CD4-positive, alpha-beta memory T cell (primary cell): ENCODE results near the gene USP6NL. TPM values are rescaled to one million over a fixed set of nuclear protein-coding genes. Genes with fewer than 3 reads are reported as not detected.

ENCODE experiments used
- CTCF ChIA-PET: fragments of 350-600 bp; sonication (Branson Sonifier 250); formaldehyde crosslinking; loops from one replicate; lab custom pipeline; 2021; ENCODE audit warnings: inconsistent platforms; ENCODE audit not compliant: partially characterized antibody; lab: Charles Lee
- POLR2A ChIA-PET: fragments of 350-600 bp; sonication (Branson Sonifier 250); formaldehyde crosslinking; loops from one replicate; lab custom pipeline; 2021; ENCODE audit not compliant: partially characterized antibody; lab: Charles Lee
- DNase-seq, 5 donors: peaks; one replicate each; pipeline versions ENCODE4 v3.0.0 to v3.0.0-alpha.2; 2020 to 2022; ENCODE audit warnings: mixed read lengths in 1 of 5
- H3K27ac ChIP-seq: one replicate; pipeline ENCODE4 v1.7.0; 2013; ENCODE audit warnings: low read depth, low read length
- H3K27me3 ChIP-seq: 2 replicates; pipeline ENCODE4 v1.7.0; 2013; ENCODE audit warnings: mild to moderate bottlenecking, low read length, moderate library complexity; ENCODE audit not compliant: insufficient read depth
- H3K36me3 ChIP-seq: 2 replicates; pipeline ENCODE4 v1.7.0; 2013; ENCODE audit warnings: mild to moderate bottlenecking, low read length, moderate library complexity; ENCODE audit not compliant: insufficient read depth
- H3K4me1 ChIP-seq: 2 replicates; pipeline ENCODE4 v1.7.0; 2013; ENCODE audit warnings: mild to moderate bottlenecking, low read length, moderate library complexity; ENCODE audit not compliant: insufficient read depth
- H3K4me3 ChIP-seq, 2 donors: one replicate each; pipeline ENCODE4 v1.7.0; 2013; ENCODE audit warnings: low read length in 2 of 2, mild to moderate bottlenecking in 1 of 2
- H3K9me3 ChIP-seq, 2 donors: one replicate each; pipeline ENCODE4 v1.7.0; 2013; ENCODE audit warnings: low read length in 2 of 2, control low read depth in 1 of 2; ENCODE audit not compliant: control insufficient read depth in 1 of 2
- H3K27ac Mint-ChIP-seq, 7 donors: one replicate each; pipeline ENCODE4 v1.8.0; 2020 to 2021; ENCODE audit warnings: mixed read lengths in 7 of 7, mild to moderate bottlenecking in 6 of 7, inconsistent platforms in 3 of 7, moderate library complexity in 3 of 7
- H3K27me3 Mint-ChIP-seq, 2 donors: one replicate each; pipeline ENCODE4 v1.8.0; 2020 to 2021; ENCODE audit warnings: mixed read lengths in 2 of 2
- H3K36me3 Mint-ChIP-seq, 2 donors: one replicate each; pipeline ENCODE4 v1.8.0; 2020 to 2021; ENCODE audit warnings: mixed read lengths in 2 of 2, inconsistent platforms in 1 of 2, mild to moderate bottlenecking in 1 of 2
- H3K4me1 Mint-ChIP-seq, 4 donors: one replicate each; pipeline ENCODE4 v1.8.0; 2020 to 2021; ENCODE audit warnings: mixed read lengths in 4 of 4, mild to moderate bottlenecking in 1 of 4
- H3K4me3 Mint-ChIP-seq, 8 donors: one replicate each; pipeline ENCODE4 v1.8.0; 2020 to 2021; ENCODE audit warnings: mixed read lengths in 8 of 8, mild to moderate bottlenecking in 7 of 8, moderate library complexity in 6 of 8, inconsistent platforms in 3 of 8
- H3K9me3 Mint-ChIP-seq, 8 donors: one replicate each; pipeline ENCODE4 v1.8.0; 2020 to 2021; ENCODE audit warnings: mixed read lengths in 8 of 8, mild to moderate bottlenecking in 5 of 8, inconsistent platforms in 3 of 8, moderate library complexity in 1 of 8
- intact Hi-C: fragments of 100-400 bp; cut with micrococcal nuclease; formaldehyde crosslinking; loops from one replicate; pipeline ENCODE4 v1.15.1; 2023
- polyA plus RNA-seq, 2 donors: library from polyadenylated mRNA; unstranded; fragments of 300-500 nt; fragmentation: Illumina TruSeq; gene quantifications; one replicate each; pipeline ENCODE4 v1.2.3, GENCODE V29; 2021
- total RNA-seq, 2 experiments: library from RNA; stranded (reverse); gene quantifications; one replicate each; pipeline ENCODE4 v1.2.3, GENCODE V29; 2021

USP6NL gene
- total and polyA plus RNA-seq, 4 experiments from 2014 or later: 2.2 to 4.8 (median 3.3) TPM

DNA sequence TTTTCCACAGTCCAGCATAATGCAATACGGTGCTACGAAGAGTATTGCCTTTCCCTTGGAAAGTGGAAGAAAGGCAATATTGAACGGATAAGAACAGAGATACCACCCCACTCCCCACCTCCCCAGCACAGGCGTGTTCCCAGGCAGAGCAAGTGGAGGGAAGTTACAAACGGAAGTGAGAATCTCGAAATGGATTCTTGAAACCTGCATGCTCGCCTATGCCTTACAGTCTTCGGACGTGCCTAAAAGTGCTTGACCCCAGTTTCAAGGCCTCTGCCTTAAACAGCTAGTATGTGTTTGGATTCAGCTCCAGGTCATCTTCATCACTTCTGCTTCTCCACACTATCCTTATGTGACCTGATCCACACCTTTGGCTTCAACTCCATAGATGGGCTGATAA is 35.0 kb upstream of the USP6NL start:
- H3K27me3 Mint-ChIP-seq: peaks cover 4 to 8% of the 10 kb centered on the region in 2 donors
- no peaks in the 10 kb centered on the region for H3K9me3 Mint-ChIP-seq
- Histone ChIP-seq H3K9me3 (no peaks in the 10 kb centered on the region), H3K27ac (no peak overlapping the region), H3K4me3 (no peak overlapping the region), H3K36me3 (no peaks in the 10 kb centered on the region), H3K27me3 (no peaks in the 10 kb centered on the region), H3K4me1 (no peaks in the 10 kb centered on the region)
- ChIA-PET POLR2A (no interaction called here), CTCF (no interaction called here)
- DNase-seq: no peak
- no peak overlapping the region for H3K4me3 Mint-ChIP-seq
- intact Hi-C loops: no loop called here
- no peak overlapping the region for H3K27ac Mint-ChIP-seq
- no peaks in the 10 kb centered on the region for H3K36me3 Mint-ChIP-seq
- no peaks in the 10 kb centered on the region for H3K4me1 Mint-ChIP-seq

DNA sequence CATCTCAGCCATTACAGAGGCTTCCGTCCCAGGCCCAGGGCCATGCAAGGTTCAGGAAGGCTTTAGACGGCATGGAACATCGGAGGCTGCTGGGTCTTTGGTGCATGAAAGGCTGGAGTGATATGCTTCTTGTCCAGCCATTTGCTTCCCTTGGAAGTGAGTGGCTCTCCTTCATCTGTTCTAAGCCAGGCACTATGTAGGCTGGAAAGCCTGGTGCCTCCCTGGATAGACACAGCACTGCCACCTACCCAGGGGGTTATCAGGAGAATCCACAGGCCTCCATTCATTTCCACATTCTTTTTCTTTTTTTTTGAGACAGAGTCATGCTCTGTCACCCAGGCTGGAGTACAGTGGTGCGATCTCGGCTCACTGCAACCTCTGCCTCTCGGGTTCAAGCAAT is 31.6 kb upstream of the USP6NL start:
- H3K4me1 Mint-ChIP-seq: no peaks in the 10 kb centered on the region
- ChIA-PET CTCF (no interaction called here), POLR2A (no interaction called here)
- H3K27me3 Mint-ChIP-seq: peaks cover 10% of the 10 kb centered on the region in 2 donors
- H3K27ac Mint-ChIP-seq: no peak overlapping the region
- no peaks in the 10 kb centered on the region for H3K4me1 ChIP-seq
- H3K36me3 ChIP-seq: no peaks in the 10 kb centered on the region
- no peaks in the 10 kb centered on the region for H3K27me3 ChIP-seq
- intact Hi-C loops: no loop called here
- no peak for DNase-seq
- H3K9me3 Mint-ChIP-seq: peaks cover 0 to 1% (median 0%) of the 10 kb centered on the region in 8 donors
- no peak overlapping the region for H3K27ac ChIP-seq
- no peaks in the 10 kb centered on the region for H3K9me3 ChIP-seq
- no peak overlapping the region for H3K4me3 ChIP-seq
- H3K36me3 Mint-ChIP-seq: no peaks in the 10 kb centered on the region
- no peak overlapping the region for H3K4me3 Mint-ChIP-seq

DNA sequence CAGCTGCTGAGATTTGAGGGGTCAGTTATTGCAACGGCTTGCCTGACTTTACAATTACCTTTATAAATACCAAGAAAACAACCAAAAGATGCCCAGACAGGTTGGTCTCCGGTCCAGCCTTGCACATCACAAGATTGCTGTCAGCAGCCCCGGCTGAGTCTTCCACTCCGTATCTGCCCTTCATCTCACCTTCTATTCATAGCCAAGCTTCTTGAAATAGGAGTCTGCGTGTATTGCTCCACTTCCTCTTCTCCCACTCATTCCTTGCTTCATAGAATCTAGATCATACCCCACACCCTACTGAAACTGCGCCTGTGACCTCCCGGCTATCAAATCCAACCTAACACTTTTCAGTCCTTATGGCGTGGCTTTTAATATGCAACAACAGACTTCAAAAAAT is 31.1 kb upstream of the USP6NL start:
- no peak overlapping the region for H3K4me3 Mint-ChIP-seq
- Histone ChIP-seq H3K36me3 (no peaks in the 10 kb centered on the region), H3K4me1 (no peaks in the 10 kb centered on the region), H3K27ac (no peak overlapping the region), H3K4me3 (no peak overlapping the region), H3K27me3 (no peaks in the 10 kb centered on the region), H3K9me3 (no peaks in the 10 kb centered on the region)
- H3K9me3 Mint-ChIP-seq: peaks cover 0 to 1% (median 0%) of the 10 kb centered on the region in 8 donors
- POLR2A ChIA-PET: no interaction called here
- intact Hi-C loops: no loop called here
- peaks cover 10% of the 10 kb centered on the region in 2 donors for H3K27me3 Mint-ChIP-seq
- H3K4me1 Mint-ChIP-seq: no peaks in the 10 kb centered on the region
- CTCF ChIA-PET: no interaction called here
- H3K27ac Mint-ChIP-seq: no peak overlapping the region
- H3K36me3 Mint-ChIP-seq: no peaks in the 10 kb centered on the region
- DNase-seq: no peak

DNA sequence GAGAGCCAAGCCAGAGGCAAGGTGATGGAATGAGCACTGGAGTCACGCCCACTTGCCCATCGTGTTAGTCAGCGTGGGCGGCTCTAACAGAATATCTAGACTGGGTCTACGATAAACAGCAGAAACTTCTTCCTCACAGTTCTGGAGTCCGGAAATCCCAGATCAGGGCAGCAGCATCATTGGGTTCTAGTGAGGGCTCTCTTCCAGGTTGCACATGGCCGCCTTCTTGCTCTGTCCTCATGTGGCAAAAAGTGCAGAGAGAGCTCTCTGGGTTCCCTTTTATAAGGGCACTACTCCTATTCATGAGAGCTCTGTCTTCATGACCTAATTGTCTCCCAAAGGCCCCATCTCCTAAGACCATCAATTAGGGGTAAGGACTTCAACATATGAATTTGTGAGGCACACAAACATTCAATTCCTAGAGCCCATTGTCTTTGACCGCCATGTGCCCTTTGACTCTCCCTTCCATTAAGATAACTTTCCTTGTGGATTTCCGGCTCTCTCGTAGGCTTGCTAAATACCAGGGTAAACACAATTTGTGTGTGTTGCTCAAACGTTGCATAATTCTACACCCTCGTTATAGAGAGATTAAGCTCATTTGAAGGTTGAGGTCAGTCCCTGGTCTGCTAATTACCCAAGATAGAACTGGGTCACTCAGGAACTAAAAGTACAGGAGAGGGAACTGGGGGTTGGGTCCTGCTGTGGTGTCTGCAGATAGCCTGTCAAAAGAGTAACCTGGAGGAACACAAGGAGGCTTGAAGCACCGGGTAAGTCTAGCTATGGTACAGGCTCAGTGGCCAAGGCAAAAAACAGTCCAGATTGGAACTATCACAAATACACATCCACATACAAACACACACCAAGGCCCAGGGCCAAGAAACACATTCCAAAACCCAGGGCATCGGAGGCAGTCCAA is 28.7 kb upstream of the USP6NL start:
- H3K4me1 ChIP-seq: no peaks in the 10 kb centered on the region
- no peak overlapping the region for H3K4me3 ChIP-seq
- CTCF ChIA-PET: no interaction called here
- H3K36me3 ChIP-seq: no peaks in the 10 kb centered on the region
- intact Hi-C loops: no loop called here
- peaks cover 10 to 13% of the 10 kb centered on the region in 2 donors for H3K27me3 Mint-ChIP-seq
- peaks cover 0 to 1% (median 0%) of the 10 kb centered on the region in 8 donors for H3K9me3 Mint-ChIP-seq
- no peak overlapping the region for H3K27ac Mint-ChIP-seq
- no peaks in the 10 kb centered on the region for H3K9me3 ChIP-seq
- H3K27ac ChIP-seq: no peak overlapping the region
- DNase-seq: no peak
- POLR2A ChIA-PET: no interaction called here
- no peak overlapping the region for H3K4me3 Mint-ChIP-seq
- no peaks in the 10 kb centered on the region for H3K4me1 Mint-ChIP-seq
- H3K36me3 Mint-ChIP-seq: no peaks in the 10 kb centered on the region
- no peaks in the 10 kb centered on the region for H3K27me3 ChIP-seq

DNA sequence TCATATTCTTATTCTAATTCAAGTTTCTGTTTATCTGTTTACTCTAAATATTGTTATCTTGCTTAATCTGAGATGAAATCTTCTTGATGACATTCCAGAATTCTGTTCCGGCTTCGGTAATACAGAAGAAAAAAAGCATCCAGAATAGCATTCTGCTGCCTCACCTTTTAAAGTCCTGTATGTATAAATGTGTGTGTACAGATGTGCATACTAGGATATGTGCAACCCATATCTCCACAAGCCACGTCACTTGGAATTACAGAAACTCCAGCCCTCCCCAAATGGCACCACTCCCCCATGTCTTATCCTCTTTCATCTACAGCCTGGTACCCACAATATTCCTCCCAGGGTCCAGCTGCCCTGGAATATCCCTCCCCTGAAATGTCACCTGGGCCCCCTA is 27.9 kb upstream of the USP6NL start:
- Mint-ChIP-seq H3K4me1 (no peaks in the 10 kb centered on the region), H3K27ac (no peak overlapping the region), H3K36me3 (no peaks in the 10 kb centered on the region), H3K27me3 (peaks cover 10 to 13% of the 10 kb centered on the region in 2 donors), H3K4me3 (no peak overlapping the region), H3K9me3 (peaks cover 0 to 1% (median 0%) of the 10 kb centered on the region in 8 donors)
- H3K27ac ChIP-seq: no peak overlapping the region
- no peak for DNase-seq
- H3K36me3 ChIP-seq: no peaks in the 10 kb centered on the region
- no peaks in the 10 kb centered on the region for H3K9me3 ChIP-seq
- CTCF ChIA-PET: no interaction called here
- intact Hi-C loops: no loop called here
- H3K4me1 ChIP-seq: no peaks in the 10 kb centered on the region
- POLR2A ChIA-PET: interaction anchor here (0.6 kb wide), 1 partner anchor 112 kb away, joined by 3 read pairs; no protein-coding TSS in a partner anchor
- H3K27me3 ChIP-seq: no peaks in the 10 kb centered on the region
- no peak overlapping the region for H3K4me3 ChIP-seq

DNA sequence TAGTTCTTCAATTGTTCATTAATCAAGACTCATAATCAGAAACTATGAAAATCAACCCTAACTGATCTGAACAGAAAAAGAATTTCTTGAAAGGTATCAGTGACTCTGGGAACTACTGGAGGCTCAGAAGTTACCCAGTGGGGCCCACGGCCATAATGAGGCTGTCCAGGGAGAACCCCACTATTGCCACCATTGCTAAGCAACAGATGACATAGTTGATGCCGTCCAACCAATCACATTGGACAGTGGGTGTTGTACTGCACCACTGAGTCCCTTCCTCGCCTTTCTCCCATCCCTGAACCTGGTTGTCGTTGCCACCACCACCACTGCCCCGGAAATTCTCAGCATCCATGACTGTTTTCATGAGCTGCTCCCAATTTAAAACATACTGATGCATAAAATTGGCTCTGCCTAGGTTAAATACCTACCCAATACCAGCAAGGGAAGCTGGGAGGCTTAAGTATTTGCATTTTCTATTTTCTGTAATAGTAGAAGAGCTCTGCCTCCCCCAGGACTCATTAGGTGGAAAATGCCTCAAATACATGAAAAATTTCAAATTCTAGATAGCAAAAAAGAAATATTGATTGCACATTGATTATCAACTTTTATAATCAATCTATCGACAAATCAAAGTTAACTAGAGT is 26.7 kb upstream of the USP6NL start:
- H3K27ac ChIP-seq: no peak overlapping the region
- no peaks in the 10 kb centered on the region for H3K9me3 ChIP-seq
- H3K4me1 ChIP-seq: no peaks in the 10 kb centered on the region
- H3K27me3 ChIP-seq: no peaks in the 10 kb centered on the region
- H3K27me3 Mint-ChIP-seq: peaks cover 10 to 11% of the 10 kb centered on the region in 2 donors
- no peak overlapping the region for H3K27ac Mint-ChIP-seq
- no peak overlapping the region for H3K4me3 ChIP-seq
- H3K9me3 Mint-ChIP-seq: peaks cover 0 to 1% (median 0%) of the 10 kb centered on the region in 8 donors
- no peak overlapping the region for H3K4me3 Mint-ChIP-seq
- H3K36me3 Mint-ChIP-seq: no peaks in the 10 kb centered on the region
- H3K36me3 ChIP-seq: no peaks in the 10 kb centered on the region
- peaks cover 0 to under 1% (median 0%) of the 10 kb centered on the region in 4 donors for H3K4me1 Mint-ChIP-seq
- DNase-seq: no peak
- intact Hi-C loops: no loop called here
- CTCF ChIA-PET: no interaction called here
- POLR2A ChIA-PET: no interaction called here

DNA sequence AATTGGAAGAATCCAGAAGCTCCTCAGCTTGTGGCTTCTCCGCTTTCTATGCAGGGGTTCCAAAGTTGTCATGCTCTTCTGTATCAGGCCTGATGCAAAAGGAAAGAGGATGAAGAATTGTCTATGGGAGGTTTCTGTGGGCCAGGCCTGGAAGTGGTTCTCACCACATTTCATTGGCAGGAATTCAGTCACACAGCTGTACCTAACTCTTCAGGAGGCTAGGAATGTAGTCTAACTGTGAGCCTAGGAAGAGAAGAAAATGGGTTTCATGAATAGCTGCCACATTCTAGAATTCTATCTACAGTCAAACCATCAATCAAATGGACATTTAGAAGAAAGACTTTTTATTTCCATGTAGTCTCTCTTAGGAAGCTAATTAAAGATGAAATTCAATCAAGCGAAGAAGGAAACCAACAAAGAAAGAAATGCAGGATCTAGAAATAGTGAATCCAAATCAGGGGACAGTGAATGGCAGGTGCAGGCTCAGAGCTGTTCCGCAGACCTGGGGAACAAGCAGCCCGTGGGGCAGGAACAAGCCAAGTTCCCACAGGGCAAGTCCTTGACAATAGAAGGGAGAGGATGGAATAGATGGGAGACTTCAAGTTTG is 25.4 kb upstream of the USP6NL start:
- Mint-ChIP-seq H3K27me3 (peaks cover 7 to 8% of the 10 kb centered on the region in 2 donors), H3K4me1 (peaks cover 6 to 12% (median 6%) of the 10 kb centered on the region in 4 donors), H3K4me3 (no peak overlapping the region), H3K9me3 (peaks cover 0 to 1% (median 0%) of the 10 kb centered on the region in 8 donors), H3K36me3 (no peaks in the 10 kb centered on the region), H3K27ac (no peak overlapping the region)
- no peak overlapping the region for H3K27ac ChIP-seq
- POLR2A ChIA-PET: no interaction called here
- no peak overlapping the region for H3K4me3 ChIP-seq
- no peak for DNase-seq
- peaks cover 6% of the 10 kb centered on the region for H3K4me1 ChIP-seq
- intact Hi-C loops: no loop called here
- H3K9me3 ChIP-seq: no peaks in the 10 kb centered on the region
- CTCF ChIA-PET: no interaction called here
- no peaks in the 10 kb centered on the region for H3K27me3 ChIP-seq
- no peaks in the 10 kb centered on the region for H3K36me3 ChIP-seq
